AG09319 (cell line): Measurements from ENCODE around the gene SUGP1.

ENCODE experiments used
- DNase-seq: peaks from one replicate; pipeline ENCODE4 v3.0.0-alpha.2; 2010; ENCODE audit warnings: low read depth; ENCODE audit errors: extremely low read depth
- TF ChIP-seq, protein P1 (sequence below): IDR thresholded peaks from 2 replicates; pipeline ENCODE4 v1.5.1; 2011; ENCODE audit warnings: low read depth, mild to moderate bottlenecking, inconsistent platforms, low read length, moderate library complexity

The SUGP1 gene

DNA sequence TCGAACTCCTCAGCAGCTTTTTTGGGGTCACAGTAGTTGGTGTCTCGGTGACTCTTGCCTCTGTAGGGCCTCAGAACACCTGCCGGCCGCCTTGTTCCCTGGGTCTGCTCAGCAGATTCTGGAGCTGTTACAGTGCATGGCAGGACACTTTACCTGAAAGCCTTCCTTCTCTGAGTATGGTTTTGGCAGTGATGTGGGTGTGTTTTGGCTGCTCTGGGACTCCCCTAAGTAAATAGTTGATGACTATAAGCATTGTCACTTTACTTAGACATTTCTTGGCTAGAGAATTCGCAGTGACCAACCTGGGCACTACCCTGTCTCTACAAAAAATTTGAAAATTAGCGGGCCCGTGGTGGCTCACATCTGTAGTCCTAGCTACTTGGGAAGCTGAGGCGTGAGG, 7.4 kb upstream of the SUGP1 start:
- TF ChIP-seq, protein P1, sequence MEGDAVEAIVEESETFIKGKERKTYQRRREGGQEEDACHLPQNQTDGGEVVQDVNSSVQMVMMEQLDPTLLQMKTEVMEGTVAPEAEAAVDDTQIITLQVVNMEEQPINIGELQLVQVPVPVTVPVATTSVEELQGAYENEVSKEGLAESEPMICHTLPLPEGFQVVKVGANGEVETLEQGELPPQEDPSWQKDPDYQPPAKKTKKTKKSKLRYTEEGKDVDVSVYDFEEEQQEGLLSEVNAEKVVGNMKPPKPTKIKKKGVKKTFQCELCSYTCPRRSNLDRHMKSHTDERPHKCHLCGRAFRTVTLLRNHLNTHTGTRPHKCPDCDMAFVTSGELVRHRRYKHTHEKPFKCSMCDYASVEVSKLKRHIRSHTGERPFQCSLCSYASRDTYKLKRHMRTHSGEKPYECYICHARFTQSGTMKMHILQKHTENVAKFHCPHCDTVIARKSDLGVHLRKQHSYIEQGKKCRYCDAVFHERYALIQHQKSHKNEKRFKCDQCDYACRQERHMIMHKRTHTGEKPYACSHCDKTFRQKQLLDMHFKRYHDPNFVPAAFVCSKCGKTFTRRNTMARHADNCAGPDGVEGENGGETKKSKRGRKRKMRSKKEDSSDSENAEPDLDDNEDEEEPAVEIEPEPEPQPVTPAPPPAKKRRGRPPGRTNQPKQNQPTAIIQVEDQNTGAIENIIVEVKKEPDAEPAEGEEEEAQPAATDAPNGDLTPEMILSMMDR: no peak
- DNase-seq: no peak

DNA sequence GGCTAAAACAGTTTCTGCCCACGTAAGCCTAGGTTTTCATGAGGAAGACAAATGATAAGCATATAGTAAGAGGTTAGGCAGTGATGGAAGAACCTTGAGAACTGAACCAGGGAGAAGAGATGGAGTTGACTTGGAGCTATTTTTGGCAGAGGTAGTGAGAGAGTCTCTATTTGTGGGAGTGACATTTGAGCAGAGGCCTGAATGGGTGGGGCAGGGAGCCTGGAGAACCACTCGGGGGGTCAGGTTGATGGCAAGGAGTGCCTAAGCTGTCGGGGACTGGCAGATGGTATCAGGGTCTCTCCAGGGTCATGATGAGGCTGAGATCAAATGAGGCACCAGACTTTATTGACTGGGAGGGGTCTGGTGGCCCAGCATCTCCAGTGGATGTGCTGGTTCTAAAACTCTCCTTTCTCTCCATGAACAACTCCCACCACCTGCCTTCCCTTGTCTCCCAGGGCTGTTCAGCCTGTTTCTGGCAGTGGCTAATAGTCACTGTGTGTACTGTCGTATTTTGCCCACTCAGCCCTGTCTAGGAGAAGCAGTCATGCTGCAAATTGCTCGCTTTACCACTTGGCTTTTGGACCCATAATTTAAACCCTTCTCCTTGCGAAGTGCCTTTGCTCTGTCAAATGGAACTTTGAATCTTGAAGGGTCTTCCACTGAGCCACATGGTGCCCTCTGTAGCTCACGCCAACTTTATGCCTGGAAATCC, 3.9 kb upstream of the SUGP1 start:
- no peak for DNase-seq
- TF ChIP-seq, protein P1: no peak

DNA sequence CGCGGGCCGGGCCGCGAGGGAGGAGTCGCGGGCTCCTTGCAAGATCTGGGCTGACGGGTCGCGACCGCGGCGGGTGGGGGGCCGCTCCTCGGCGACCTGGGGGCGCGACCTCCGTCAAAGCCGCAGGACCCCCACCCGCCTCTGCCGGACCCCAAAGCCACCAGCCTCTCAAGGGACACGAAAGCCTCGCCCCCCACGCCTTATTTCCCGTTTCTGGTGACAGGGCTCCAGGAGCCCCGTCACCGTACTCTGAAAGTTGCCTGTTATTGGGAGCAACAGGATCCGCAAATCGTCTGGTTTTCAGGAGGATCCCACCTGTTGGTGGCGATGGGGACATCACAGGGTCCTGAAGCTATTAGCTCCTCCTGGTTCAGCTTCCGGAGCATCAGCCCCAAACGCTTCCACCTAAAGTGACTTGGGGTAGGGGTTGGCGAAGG, 850 bp upstream of the SUGP1 start:
- TF ChIP-seq, protein P1: no peak
- DNase-seq: no peak

DNA sequence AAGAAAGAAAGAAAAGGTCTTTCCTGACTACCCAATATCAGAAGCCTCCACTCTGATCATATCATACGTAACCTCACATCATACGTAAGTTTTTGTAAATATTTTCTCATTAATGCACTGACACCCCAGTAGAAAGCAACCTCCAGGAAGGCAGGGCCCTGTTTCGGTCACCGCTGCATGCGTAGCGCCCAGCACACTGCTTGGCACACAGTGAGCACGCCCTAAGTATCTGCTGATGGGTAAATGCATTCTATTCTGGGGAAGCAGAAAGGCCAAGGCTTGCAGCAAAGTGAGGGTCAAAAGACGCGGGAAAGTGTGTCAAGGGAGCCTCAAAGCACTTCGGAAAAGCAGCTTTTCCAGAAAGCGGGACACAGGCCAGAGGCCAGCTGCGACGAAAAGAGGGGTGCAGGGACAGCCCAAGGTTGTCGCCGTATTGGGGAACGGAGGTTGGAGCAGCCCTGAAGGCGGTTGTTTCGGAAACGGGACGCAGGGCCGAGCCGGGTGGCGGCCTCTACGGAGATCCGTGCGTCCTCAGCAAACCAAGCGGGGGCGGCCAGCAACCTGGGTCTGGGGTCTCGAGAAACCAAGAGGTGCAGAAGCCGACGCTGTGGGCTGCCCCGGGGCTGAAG, 463 bp downstream of the SUGP1 start:
- DNase-seq: no peak

DNA sequence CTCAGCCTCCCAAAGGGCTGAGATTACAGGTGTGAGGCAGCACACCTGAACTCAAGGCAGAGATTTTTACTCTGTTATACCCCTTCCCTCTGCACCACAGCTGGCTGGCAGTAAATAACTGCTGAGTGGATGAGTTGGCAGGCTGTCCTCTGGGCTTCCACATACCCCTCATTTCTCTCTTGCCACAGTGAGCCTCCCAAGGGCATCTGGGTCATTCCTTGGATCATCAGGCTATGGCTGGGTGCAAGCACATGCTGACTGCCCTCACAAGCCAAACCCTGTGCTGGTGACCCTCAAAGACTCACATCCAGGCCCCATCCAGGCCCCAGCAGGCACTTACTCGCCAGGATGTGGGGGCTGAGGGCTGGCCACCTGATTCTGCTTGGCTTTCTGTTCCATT, 4.2 kb downstream of the SUGP1 start:
- TF ChIP-seq, protein P1: no peak
- no peak for DNase-seq

More for the DNA sequence above, 463 bp downstream of the SUGP1 start:
- TF ChIP-seq, protein P1: no peak

DNA sequence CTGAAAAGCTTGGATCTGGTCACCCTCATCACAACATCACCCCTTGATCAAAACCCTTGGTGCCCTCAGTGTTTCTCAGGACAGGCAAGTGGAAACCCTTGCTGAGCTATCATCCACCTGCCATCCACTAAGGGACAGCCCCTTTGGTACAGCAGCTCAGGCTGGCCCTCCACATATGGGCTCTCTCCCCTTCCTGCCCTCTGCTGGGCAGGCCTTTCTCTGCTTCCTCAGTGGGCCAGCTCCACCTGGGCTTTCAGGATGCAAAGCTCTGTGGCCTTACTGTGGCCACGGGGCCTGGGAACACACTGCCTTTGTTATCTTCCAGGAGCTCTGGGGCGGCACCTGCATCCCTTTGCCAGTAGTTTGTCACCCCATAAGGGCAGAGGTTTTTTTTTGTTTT, 4.9 kb downstream of the SUGP1 start:
- TF ChIP-seq, protein P1: no peak
- no peak for DNase-seq

DNA sequence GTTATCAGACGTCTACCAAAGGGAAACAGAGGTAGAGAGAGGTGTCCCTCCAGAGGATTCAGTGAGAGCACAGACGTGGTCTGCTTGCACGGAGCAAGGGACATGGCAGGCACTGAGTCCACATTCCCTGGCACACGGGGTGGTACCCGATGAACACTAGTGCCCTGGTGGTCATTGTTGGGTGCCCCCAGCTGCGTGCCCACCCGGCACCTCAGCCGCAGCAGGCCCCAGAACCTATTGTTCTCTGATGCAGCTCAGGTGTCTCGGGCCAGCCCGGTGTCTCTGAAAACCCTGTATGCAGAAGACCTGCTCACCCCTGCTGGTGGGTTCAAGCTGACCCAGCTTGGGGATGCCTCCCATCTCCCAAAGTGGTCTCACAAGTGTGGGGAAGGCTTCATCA, 11.9 kb downstream of the SUGP1 start:
- TF ChIP-seq, protein P1: no peak
- no peak for DNase-seq
